ENCODE data around the gene ASPHD1. TPM values are rescaled to one million over a fixed set of nuclear protein-coding genes. Genes with fewer than 3 reads are reported as not detected.

ASPHD1 gene
- polyA plus RNA-seq, 1 of the 3 experiments (the other 2 are of a cell fraction), result 35.1 TPM

GRCh38 chr16:29898135-29898803 is 2.0 kb upstream of the ASPHD1 start:
- H3K4me2 ChIP-seq, result peak overlapping the region; percentile 100
- H3K79me2 ChIP-seq (ENCODE audit: insufficient read depth), result peaks cover 25% of the 10 kb centered on the region
- H3K27me3 ChIP-seq (ENCODE audit: insufficient read depth), result no peaks in the 10 kb centered on the region
- peak overlapping the region; percentile 77 for H3K9ac ChIP-seq
- peak overlapping the region in 1 of 2 experiments; percentile 85; a peak in 2 of 4 replicates for H3K27ac ChIP-seq (ENCODE audit: low read depth in 2 of 2, low read length in 1 of 2)
- peak; percentile 65 for DNase-seq
- H3K4me3 ChIP-seq (ENCODE audit: low read depth in 2 of 2, low read length in 1 of 2), result peak overlapping the region; percentile 54 to 89
- ChIA-PET POLR2A (interaction anchor here (1.0 kb wide), 1 partner anchor 97 kb away, joined by 3 read pairs; the partner anchor contains the start of genes HIRIP3 and INO80E), CTCF (interaction anchor here (0.7 to 1.7 kb wide), 3 partner anchors 35 to 161 kb away, joined by 3 to 6 read pairs (median 3); partner anchors contain the start of gene CDIPT)
- H3K9me3 ChIP-seq, result no peaks in the 10 kb centered on the region
- H3K36me3 ChIP-seq (replicated peaks in 1 of 2; ENCODE audit: control insufficient read depth in 1 of 2, insufficient read depth in 2 of 2, low read length in 1 of 2), result peaks cover 0 to 5% of the 10 kb centered on the region in 2 experiments
- no peak overlapping the region for H2AFZ ChIP-seq (ENCODE audit: low read depth)
- no peaks in the 10 kb centered on the region for H3K9me2 ChIP-seq
- H4K20me1 ChIP-seq (ENCODE audit: insufficient read depth), result 0 out of 2 replicates have a peak, but pooled peaks cover 3% of the 10 kb centered on the region
- peaks cover 15% of the 10 kb centered on the region for H3F3A ChIP-seq (replicated peaks; ENCODE audit: insufficient read depth)
- H3K4me1 ChIP-seq (ENCODE audit: control insufficient read depth in 1 of 2, insufficient read depth in 2 of 2, low read depth in 1 of 2, low read length in 1 of 2), result peaks cover 0 to 20% of the 10 kb centered on the region in 2 experiments; a peak in 1 of 4 replicates
- 31% methylated on average over 9 of the region's 9 CpGs for WGBS (ENCODE audit: low lambda C conversion rate)
- no peak for TF ChIP-seq SMC3 (IDR thresholded peaks at IDR 0.05; ENCODE audit: low read depth, low read length)
- no peak for TF ChIP-seq FOXJ3 (CRISPR knock-in tag; IDR thresholded peaks at IDR 0.05)
- TF ChIP-seq MAX (IDR thresholded peaks at IDR 0.05; ENCODE audit: low read depth), result no peak
- peak; percentile 89 for TF ChIP-seq REST (IDR thresholded peaks at IDR 0.05; ENCODE audit: low read depth, low read length)
- TF ChIP-seq ELF1 (IDR thresholded peaks at IDR 0.05), result no peak

- Histone ChIP-seq H3K9ac (peak overlapping the region; percentile 77), H3K9me2 (no peaks in the 10 kb centered on the region), H2AFZ (ENCODE audit: low read depth) (peak overlapping the region; percentile 79; the same call in 1 of the 2 replicates), H3K4me2 (peak overlapping the region; percentile 100), H3K4me3 (ENCODE audit: low read depth in 2 of 2, low read length in 1 of 2) (peak overlapping the region; percentile 54 to 89), H3K36me3 (replicated peaks in 1 of 2; ENCODE audit: control insufficient read depth in 1 of 2, insufficient read depth in 2 of 2, low read length in 1 of 2) (peaks cover 4 to 5% of the 10 kb centered on the region in 2 experiments), H3K9me3 (no peaks in the 10 kb centered on the region), H3K27ac (ENCODE audit: low read depth in 2 of 2, low read length in 1 of 2) (peak overlapping the region; percentile 85 to 94), H4K20me1 (ENCODE audit: insufficient read depth) (0 out of 2 replicates have a peak, but pooled peaks cover 3% of the 10 kb centered on the region), H3F3A (replicated peaks; ENCODE audit: insufficient read depth) (peaks cover 15% of the 10 kb centered on the region), H3K4me1 (ENCODE audit: control insufficient read depth in 1 of 2, insufficient read depth in 2 of 2, low read depth in 1 of 2, low read length in 1 of 2) (peaks cover 0 to 20% of the 10 kb centered on the region in 2 experiments; a peak in 1 of 4 replicates), H3K79me2 (ENCODE audit: insufficient read depth) (peaks cover 32% of the 10 kb centered on the region), H3K27me3 (ENCODE audit: insufficient read depth) (no peaks in the 10 kb centered on the region)
- peak; percentile 92 for DNase-seq
- ChIA-PET CTCF (interaction anchor here (0.7 to 3.3 kb wide), 11 partner anchors 8 to 161 kb away, joined by 3 to 14 read pairs (median 5); partner anchors contain the start of genes CDIPT, PAGR1, PRRT2 and TLCD3B), POLR2A (interaction anchor here (0.5 to 3.2 kb wide), 10 partner anchors 12 to 1077 kb away, joined by 3 to 12 read pairs (median 3); partner anchors contain the start of genes HIRIP3, KIF22 and TAOK2)
- under 1% methylated on average over 24 of the region's 25 CpGs for WGBS (ENCODE audit: low lambda C conversion rate)
- TF ChIP-seq POLR2AphosphoS5 (IDR thresholded peaks at IDR 0.05; ENCODE audit: low read depth, low read length) (0 out of 2 replicates have a peak, but pooled peaks have one; percentile 59), JUND (IDR thresholded peaks at IDR 0.05) (no peak), ZBTB33 (IDR thresholded peaks at IDR 0.05; ENCODE audit: borderline replicate concordance, low read depth) (peak; percentile 75; the same call in 1 of the 2 replicates), TCF12 (IDR thresholded peaks at IDR 0.05) (no peak), RCOR1 (IDR thresholded peaks at IDR 0.05; ENCODE audit: low read length) (no peak), USF1 (IDR thresholded peaks at IDR 0.05; ENCODE audit: borderline replicate concordance, low read depth) (no peak), CHD2 (IDR thresholded peaks at IDR 0.05; ENCODE audit: low read length, partially characterized antibody) (peak; percentile 88), PBX3 (IDR thresholded peaks at IDR 0.05) (no peak), RXRA (IDR thresholded peaks at IDR 0.05; ENCODE audit: borderline replicate concordance, low read depth) (no peak), IRF3 (IDR thresholded peaks at IDR 0.05; ENCODE audit: low read depth, low read length) (no peak)
Observed at GRCh38 chr16:29898804-29899515, 1.3 kb upstream of the ASPHD1 start.

Measured in SK-N-SH (cell line).